NCI-H1048 (cell line): ENCODE data around the gene BTBD2.
"Not testable (repeated sequence)": the region's sequence is repeated elsewhere in the genome, so short reads cannot be mapped to it uniquely, and the experiment has no call there.

Experiments
- DNase-seq: peaks from one replicate; lab custom pipeline; 2025; lab: John Stamatoyannopoulos, UW

Gene BTBD2

GRCh38 chr19:2039959-2040646 lies 24.6 kb upstream of the BTBD2 start:
- DNase-seq, result no peak

- no peak for DNase-seq
Measured at GRCh38 chr19:2039089-2039958, 23.8 kb upstream of the BTBD2 start.

- no peak for DNase-seq
Measured at GRCh38 chr19:2038284-2039088, 23.0 kb upstream of the BTBD2 start.

GRCh38 chr19:2037651-2038255 lies 22.2 kb upstream of the BTBD2 start:
- no peak for DNase-seq

GRCh38 chr19:2036424-2036823 lies 20.9 kb upstream of the BTBD2 start:
- DNase-seq, result no peak

GRCh38 chr19:2035590-2035991 lies 20.1 kb upstream of the BTBD2 start:
- no peak for DNase-seq

GRCh38 chr19:2034729-2035589 lies 19.4 kb upstream of the BTBD2 start:
- DNase-seq, result no peak

GRCh38 chr19:2034253-2034652 lies 18.7 kb upstream of the BTBD2 start:
- not testable (repeated sequence) for DNase-seq

- no peak for DNase-seq
Measured at GRCh38 chr19:2033825-2034159, 18.3 kb upstream of the BTBD2 start.

- DNase-seq, result no peak
Measured at GRCh38 chr19:2033115-2033824, 17.8 kb upstream of the BTBD2 start.

GRCh38 chr19:2032296-2032941 lies 16.9 kb upstream of the BTBD2 start:
- no peak for DNase-seq

GRCh38 chr19:2027361-2027760 lies 11.8 kb upstream of the BTBD2 start:
- DNase-seq, result no peak

- no peak for DNase-seq
Measured at GRCh38 chr19:2026770-2027169, 11.3 kb upstream of the BTBD2 start.

GRCh38 chr19:2022289-2022688 lies 6.8 kb upstream of the BTBD2 start:
- no peak for DNase-seq

GRCh38 chr19:2021453-2022140 lies 6.1 kb upstream of the BTBD2 start:
- DNase-seq, result no peak

GRCh38 chr19:2018752-2019151 lies 3.2 kb upstream of the BTBD2 start:
- no peak for DNase-seq

- no peak for DNase-seq
Measured at GRCh38 chr19:2016041-2016807, 710 bp upstream of the BTBD2 start.

GRCh38 chr19:2014731-2015607 lies 545 bp downstream of the BTBD2 start:
- DNase-seq, result no peak
